Measurements from ENCODE around the gene TUBGCP5.
"Not testable (repeated sequence)": the region's sequence is repeated elsewhere in the genome, so short reads cannot be mapped to it uniquely, and the experiment has no call there.

Gene TUBGCP5

GRCh38 chr15:23014394-23015000 lies 24.9 kb downstream of the TUBGCP5 start:
- Histone ChIP-seq H3K9ac (ENCODE audit: low read length) (no peak overlapping the region), H3K79me2 (ENCODE audit: insufficient read depth, low read length) (0 out of 2 replicates have a peak, but pooled peaks cover 5% of the 10 kb centered on the region), H3K36me3 (ENCODE audit: low read length) (peaks cover 35% of the 10 kb centered on the region; the same call in 1 of the 2 replicates), H3K9me3 (ENCODE audit: insufficient read depth, low read length) (no peaks in the 10 kb centered on the region), H3K4me2 (ENCODE audit: low read depth, low read length, poor library complexity, severe bottlenecking) (no peak overlapping the region), H3K27ac (ENCODE audit: low read depth, low read length) (no peak overlapping the region), H3K9me2 (replicated peaks; ENCODE audit: insufficient read depth, low read length) (no peaks in the 10 kb centered on the region), H4K20me1 (ENCODE audit: low read depth, low read length) (no peaks in the 10 kb centered on the region), H3K4me3 (ENCODE audit: insufficient read depth, low read length, poor library complexity, severe bottlenecking) (no peak overlapping the region), H3K27me3 (ENCODE audit: low read length) (no peaks in the 10 kb centered on the region), H2AFZ (ENCODE audit: low read depth, low read length, severe bottlenecking) (no peak overlapping the region), H3F3A (ENCODE audit: insufficient read depth) (no peaks in the 10 kb centered on the region)
- TF ChIP-seq CTCF (IDR thresholded peaks at IDR 0.05; ENCODE audit: insufficient read depth, low read length, poor library complexity, severe bottlenecking) (no peak), EZH2phosphoT487 (conservative IDR thresholded peaks at IDR 0.05; ENCODE audit: low read length) (no peak)

GRCh38 chr15:23013681-23014080 lies 25.7 kb downstream of the TUBGCP5 start:
- H3K27me3 ChIP-seq (ENCODE audit: low read length) = no peaks in the 10 kb centered on the region
- H3K4me3 ChIP-seq (ENCODE audit: insufficient read depth, low read length, poor library complexity, severe bottlenecking) = no peak overlapping the region
- no peak overlapping the region for H3K4me2 ChIP-seq (ENCODE audit: low read depth, low read length, poor library complexity, severe bottlenecking)
- no peaks in the 10 kb centered on the region for H4K20me1 ChIP-seq (ENCODE audit: low read depth, low read length)
- H3K9me3 ChIP-seq (ENCODE audit: insufficient read depth, low read length) = no peaks in the 10 kb centered on the region
- TF ChIP-seq EZH2phosphoT487 (conservative IDR thresholded peaks at IDR 0.05; ENCODE audit: low read length) = no peak
- TF ChIP-seq CTCF (IDR thresholded peaks at IDR 0.05; ENCODE audit: insufficient read depth, low read length, poor library complexity, severe bottlenecking) = no peak
- H3K79me2 ChIP-seq (ENCODE audit: insufficient read depth, low read length) = 0 out of 2 replicates have a peak, but pooled peaks cover 5% of the 10 kb centered on the region
- H3K9ac ChIP-seq (ENCODE audit: low read length) = no peak overlapping the region
- no peaks in the 10 kb centered on the region for H3K9me2 ChIP-seq (replicated peaks; ENCODE audit: insufficient read depth, low read length)
- no peaks in the 10 kb centered on the region for H3F3A ChIP-seq (ENCODE audit: insufficient read depth)
- no peak overlapping the region for H2AFZ ChIP-seq (ENCODE audit: low read depth, low read length, severe bottlenecking)
- H3K27ac ChIP-seq (ENCODE audit: low read depth, low read length) = no peak overlapping the region
- H3K36me3 ChIP-seq (ENCODE audit: low read length) = peaks cover 35% of the 10 kb centered on the region; the same call in 1 of the 2 replicates

- H3K4me2 ChIP-seq (ENCODE audit: low read depth, low read length, poor library complexity, severe bottlenecking); H3F3A ChIP-seq (ENCODE audit: insufficient read depth); H3K9me3 ChIP-seq (ENCODE audit: insufficient read depth, low read length); H2AFZ ChIP-seq (ENCODE audit: low read depth, low read length, severe bottlenecking); H3K27me3 ChIP-seq (ENCODE audit: low read length); H3K79me2 ChIP-seq (ENCODE audit: insufficient read depth, low read length); H3K9ac ChIP-seq (ENCODE audit: low read length); H4K20me1 ChIP-seq (ENCODE audit: low read depth, low read length); H3K9me2 ChIP-seq (replicated peaks; ENCODE audit: insufficient read depth, low read length); H3K4me3 ChIP-seq (ENCODE audit: insufficient read depth, low read length, poor library complexity, severe bottlenecking); H3K27ac ChIP-seq (ENCODE audit: low read depth, low read length): not testable (repeated sequence)
- peaks cover 28% of the 10 kb centered on the region; the same call in 1 of the 2 replicates for H3K36me3 ChIP-seq (ENCODE audit: low read length)
Observed at GRCh38 chr15:23012616-23013015, 26.8 kb downstream of the TUBGCP5 start.

GRCh38 chr15:23003736-23004135 lies 35.6 kb downstream of the TUBGCP5 start:
- no peaks in the 10 kb centered on the region for H3K27me3 ChIP-seq (ENCODE audit: low read length)
- no peaks in the 10 kb centered on the region for H3K9me3 ChIP-seq (ENCODE audit: insufficient read depth, low read length)
- H2AFZ ChIP-seq (ENCODE audit: low read depth, low read length, severe bottlenecking) = no peak overlapping the region
- H3F3A ChIP-seq (ENCODE audit: insufficient read depth) = no peaks in the 10 kb centered on the region
- TF ChIP-seq CTCF (IDR thresholded peaks at IDR 0.05; ENCODE audit: insufficient read depth, low read length, poor library complexity, severe bottlenecking) (no peak), EZH2phosphoT487 (conservative IDR thresholded peaks at IDR 0.05; ENCODE audit: low read length) (no peak)
- no peak overlapping the region for H3K9ac ChIP-seq (ENCODE audit: low read length)
- H4K20me1 ChIP-seq (ENCODE audit: low read depth, low read length) = no peaks in the 10 kb centered on the region
- no peaks in the 10 kb centered on the region for H3K79me2 ChIP-seq (ENCODE audit: insufficient read depth, low read length)
- H3K4me2 ChIP-seq (ENCODE audit: low read depth, low read length, poor library complexity, severe bottlenecking) = no peak overlapping the region
- peaks cover 27% of the 10 kb centered on the region; the same call in 1 of the 2 replicates for H3K36me3 ChIP-seq (ENCODE audit: low read length)
- H3K27ac ChIP-seq (ENCODE audit: low read depth, low read length) = no peak overlapping the region
- no peaks in the 10 kb centered on the region for H3K9me2 ChIP-seq (replicated peaks; ENCODE audit: insufficient read depth, low read length)
- no peak overlapping the region for H3K4me3 ChIP-seq (ENCODE audit: insufficient read depth, low read length, poor library complexity, severe bottlenecking)
